ENCODE measurements around the gene ASB4.

GRCh38 chr7:95560674-95561073, 74.9 kb downstream of the ASB4 start:
- TF ChIP-seq CTCF (IDR thresholded peaks at IDR 0.05 in 4 of 5, conservative IDR thresholded peaks at IDR 0.05 in 1 of 5) (no peak), POLR2A (IDR thresholded peaks at IDR 0.05) (no peak)
